PC-3 (cell line): Measurements from ENCODE around the gene TH. TPM values are rescaled to one million over a fixed set of nuclear protein-coding genes. Genes with fewer than 3 reads are reported as not detected.
A peak's percentile ranks its signal among the peaks of the same experiment; 100 is the strongest.

Source experiments
- ATAC-seq: fragments of 200-7000 bp; cut with Tn5 transposase; 2 replicates; pipeline ENCODE4 v1.9.1; 2020; ENCODE audit warnings: mild to moderate bottlenecking, moderate library complexity
- BruUV-seq: library from RNA; stranded (reverse); fragments of 400-500 nt; replicated peaks from 2 replicates; lab custom pipeline; 2021; lab: Mats Ljungman, UMichigan
- CTCF ChIA-PET: fragments of 300-600 bp; sonication (Branson Sonifier 250); formaldehyde crosslinking; loops from one replicate; lab custom pipeline; 2022; ENCODE audit warnings: antibody characterized with exemption; lab: Charles Lee
- POLR2A ChIA-PET: fragments of 300-600 bp; sonication (Branson Sonifier 250); formaldehyde crosslinking; loops from one replicate; lab custom pipeline; 2022; ENCODE audit warnings: antibody characterized with exemption; ENCODE audit not compliant: unreplicated experiment; lab: Charles Lee
- DNase-seq: peaks from one replicate; pipeline ENCODE4 v3.0.0-alpha.2; 2015
- H2AFZ ChIP-seq: fragments of 300-600 bp; sonication (generic); 2 replicates; pipeline ENCODE4 v1.6.0; 2016; ENCODE audit warnings: antibody characterized with exemption, low read length
- H3F3A ChIP-seq: fragments of 300-600 bp; sonication (generic); one replicate; pipeline ENCODE4 v1.6.0; 2017; ENCODE audit warnings: antibody characterized with exemption, low read length, control low read depth, mild to moderate bottlenecking; ENCODE audit not compliant: unreplicated experiment
- H3K27ac ChIP-seq: fragments of 300-600 bp; sonication (generic); 2 replicates; pipeline ENCODE4 v1.5.1; 2016; ENCODE audit warnings: mild to moderate bottlenecking, low read length
- H3K27me3 ChIP-seq: fragments of 300-600 bp; sonication (generic); 2 replicates; pipeline ENCODE4 v1.6.1; 2016; ENCODE audit warnings: low read length, mixed read lengths
- H3K36me3 ChIP-seq: fragments of 300-600 bp; sonication (generic); 2 replicates; pipeline ENCODE4 v1.6.1; 2016; ENCODE audit warnings: low read depth, mixed run types, low read length, mixed read lengths
- H3K4me1 ChIP-seq: fragments of 300-600 bp; sonication (generic); 2 replicates; pipeline ENCODE4 v1.5.1; 2016; ENCODE audit warnings: low read length; ENCODE audit not compliant: insufficient read depth
- H3K4me2 ChIP-seq: fragments of 300-600 bp; sonication (generic); 2 replicates; pipeline ENCODE4 v1.6.0; 2016; ENCODE audit warnings: low read length
- H3K4me3 ChIP-seq: fragments of 300-600 bp; sonication (generic); 2 replicates; pipeline ENCODE4 v1.5.1; 2016; ENCODE audit warnings: mild to moderate bottlenecking, low read length, mixed read lengths
- H3K79me2 ChIP-seq: fragments of 300-600 bp; sonication (generic); 2 replicates; pipeline ENCODE4 v1.6.1; 2017; ENCODE audit warnings: low read length, mixed read lengths
- H3K9ac ChIP-seq: fragments of 300-600 bp; sonication (generic); 2 replicates; pipeline ENCODE4 v1.6.0; 2016; ENCODE audit warnings: mild to moderate bottlenecking, low read length
- H3K9me2 ChIP-seq: fragments of 300-600 bp; sonication (generic); replicated peaks from 2 replicates; pipeline ENCODE4 v1.6.1; 2016; ENCODE audit warnings: mixed run types, low read length, mixed read lengths
- H3K9me3 ChIP-seq: fragments of 300-600 bp; sonication (generic); 2 replicates; pipeline ENCODE4 v1.6.1; 2016; ENCODE audit warnings: low read length, mixed read lengths
- H4K20me1 ChIP-seq: fragments of 300-600 bp; sonication (generic); 2 replicates; pipeline ENCODE4 v1.6.1; 2016; ENCODE audit warnings: low read length, mixed read lengths
- CTCF ChIP-seq: fragments of 300-600 bp; sonication (generic); conservative IDR thresholded peaks from 2 replicates; pipeline ENCODE4 v1.5.1; 2017; ENCODE audit warnings: antibody characterized with exemption, low read depth, mild to moderate bottlenecking, low read length
- EZH2 ChIP-seq: fragments of 300-600 bp; sonication (generic); IDR thresholded peaks from one replicate; pipeline ENCODE4 v1.6.1; 2017; ENCODE audit warnings: antibody characterized with exemption, mild to moderate bottlenecking, low read length; ENCODE audit not compliant: unreplicated experiment
- EZH2phosphoT487 ChIP-seq: fragments of 300-600 bp; sonication (generic); IDR thresholded peaks from 2 replicates; pipeline ENCODE4 v1.6.1; 2018; ENCODE audit warnings: mild to moderate bottlenecking, antibody characterized with exemption, low read length, borderline replicate concordance
- intact Hi-C: fragments of 100-400 bp; cut with micrococcal nuclease; formaldehyde crosslinking; loops from 2 replicates; pipeline ENCODE4 v1.9.0; 2023
- total RNA-seq: library from RNA; depleted of rRNA; stranded (reverse); fragments of >200 nt; gene quantifications from 2 replicates; pipeline ENCODE4 v1.2.3, GENCODE V29; 2014

Gene TH
- total RNA-seq, 1 experiment from 2014 or later: 8.3 TPM

GRCh38 chr11:2132874-2133240 lies 38.8 kb downstream of the TH start:
- Histone ChIP-seq H3K9me3 (no peaks in the 10 kb centered on the region), H3K4me1 (peaks cover 6% of the 10 kb centered on the region; the same call in 1 of the 2 replicates), H2AFZ (no peak overlapping the region), H3K79me2 (no peaks in the 10 kb centered on the region), H3K9ac (no peak overlapping the region), H3K27me3 (peaks cover 6% of the 10 kb centered on the region; the same call in 1 of the 2 replicates), H3K4me3 (no peak overlapping the region), H3K27ac (no peak overlapping the region), H4K20me1 (no peaks in the 10 kb centered on the region), H3K9me2 (no peaks in the 10 kb centered on the region), H3F3A (no peaks in the 10 kb centered on the region), H3K36me3 (no peaks in the 10 kb centered on the region), H3K4me2 (no peak overlapping the region)
- no TSS peak for BruUV-seq
- DNase-seq (no peak), ATAC-seq (no peak)
- intact Hi-C loops: no loop called here
- no peak for TF ChIP-seq EZH2
- no peak for TF ChIP-seq CTCF
- POLR2A ChIA-PET: no interaction called here
- CTCF ChIA-PET: no interaction called here

DNA sequence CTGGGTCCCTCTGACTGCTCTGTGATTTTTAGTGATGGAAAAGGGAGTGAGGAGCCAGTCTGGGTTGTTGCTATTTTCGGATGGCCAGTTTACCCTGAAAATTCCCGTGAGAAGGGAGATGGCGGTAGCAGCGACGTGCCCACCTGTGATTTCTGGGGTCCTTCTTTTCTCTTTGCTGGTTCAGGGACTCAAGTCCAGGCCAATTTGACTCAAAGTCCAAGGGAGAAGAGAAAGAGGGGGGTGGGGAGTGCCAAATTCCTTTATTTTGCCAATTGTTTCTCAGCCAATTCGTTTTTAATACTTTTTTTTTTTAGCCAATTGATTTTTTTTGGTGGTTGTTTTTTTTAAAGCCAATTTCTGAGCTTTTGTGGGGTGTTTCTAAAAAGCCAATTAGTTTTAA lies 39.4 kb downstream of the TH start:
- no peaks in the 10 kb centered on the region for H3K79me2 ChIP-seq
- POLR2A ChIA-PET: no interaction called here
- H3K4me1 ChIP-seq: peaks cover under 1% of the 10 kb centered on the region; the same call in 1 of the 2 replicates
- DNase-seq (no peak), ATAC-seq (no peak)
- BruUV-seq: no TSS peak
- H3K27ac ChIP-seq: no peak overlapping the region
- no peaks in the 10 kb centered on the region for H3K9me3 ChIP-seq
- intact Hi-C loops: no loop called here
- peaks cover under 1% of the 10 kb centered on the region; the same call in 1 of the 2 replicates for H3K27me3 ChIP-seq
- no peak overlapping the region for H3K4me2 ChIP-seq
- TF ChIP-seq EZH2 (no peak), EZH2phosphoT487 (no peak), CTCF (no peak)
- no peak overlapping the region for H3K4me3 ChIP-seq
- H3F3A ChIP-seq: no peaks in the 10 kb centered on the region
- H4K20me1 ChIP-seq: no peaks in the 10 kb centered on the region
- H3K9ac ChIP-seq: no peak overlapping the region
- H2AFZ ChIP-seq: no peak overlapping the region
- CTCF ChIA-PET: no interaction called here
- H3K36me3 ChIP-seq: no peaks in the 10 kb centered on the region
- H3K9me2 ChIP-seq: no peaks in the 10 kb centered on the region

DNA sequence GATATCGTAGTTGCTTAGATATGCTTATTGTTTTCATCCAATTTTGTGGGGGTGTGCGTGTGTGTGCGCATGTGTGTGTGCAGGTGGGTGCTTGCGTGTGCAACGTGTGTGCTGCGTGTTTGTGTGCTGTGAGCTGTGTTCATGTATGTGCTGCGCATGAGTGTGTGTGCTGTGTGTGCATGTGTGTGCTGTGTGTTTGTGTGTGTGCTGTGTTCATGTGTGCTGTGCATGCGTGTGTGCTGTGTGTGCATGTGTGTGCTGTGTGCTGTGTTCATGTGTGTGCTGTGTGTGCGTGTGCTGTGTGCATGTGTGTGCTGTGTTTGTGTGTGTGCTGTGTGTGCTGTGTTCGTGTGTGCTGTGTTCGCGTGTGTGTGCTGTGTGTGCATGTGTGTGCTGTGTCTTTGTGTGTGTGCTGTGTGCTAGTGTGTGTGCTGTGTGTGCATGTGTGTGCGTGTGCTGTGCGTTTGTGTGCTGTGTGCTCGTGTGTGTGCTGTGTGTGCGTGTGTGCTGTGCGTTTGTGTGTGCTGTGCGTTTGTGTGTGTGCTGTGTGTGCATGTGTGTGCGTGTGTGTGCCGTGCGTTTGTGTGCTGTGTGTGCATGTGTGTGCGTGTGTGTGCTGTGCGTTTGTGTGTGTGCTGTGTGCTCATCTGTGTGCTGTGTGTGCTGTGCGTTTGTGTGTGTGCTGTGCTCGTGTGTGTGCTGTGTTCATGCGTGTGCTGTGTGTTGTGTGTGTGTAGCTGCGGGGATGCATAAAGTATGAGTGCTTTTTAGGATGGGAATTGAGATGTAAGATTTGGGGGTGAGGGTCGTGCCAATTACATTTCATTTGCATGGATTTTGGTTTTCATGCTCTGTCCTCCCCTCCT lies 40.0 kb downstream of the TH start:
- BruUV-seq: TSS peak; percentile 51
- CTCF ChIA-PET: no interaction called here

More for the DNA sequence above, 40.0 kb downstream of the TH start:
- Histone ChIP-seq H3K36me3 (no peaks in the 10 kb centered on the region), H3F3A (no peaks in the 10 kb centered on the region), H4K20me1 (no peaks in the 10 kb centered on the region), H3K27me3 (no peaks in the 10 kb centered on the region), H3K9ac (no peak overlapping the region), H3K9me3 (no peaks in the 10 kb centered on the region), H3K79me2 (no peaks in the 10 kb centered on the region), H3K9me2 (no peaks in the 10 kb centered on the region), H3K4me2 (no peak overlapping the region), H3K4me3 (no peak overlapping the region), H3K4me1 (no peaks in the 10 kb centered on the region), H3K27ac (no peak overlapping the region), H2AFZ (no peak overlapping the region)
- ATAC-seq: no peak
- POLR2A ChIA-PET: no interaction called here
- intact Hi-C loops: no loop called here
- DNase-seq: no peak
- TF ChIP-seq EZH2 (no peak), CTCF (no peak), EZH2phosphoT487 (no peak)
